ENCODE results near the gene NEURL3.

GRCh38 chr2:96449637-96450036 is 55.5 kb downstream of the NEURL3 start:
- TF ChIP-seq POLR2A (IDR thresholded peaks at IDR 0.05; ENCODE audit: low read depth, low read length) (no peak), POLR2AphosphoS5 (IDR thresholded peaks at IDR 0.05; ENCODE audit: low read depth, low read length) (no peak)

All from GM12892 (cell line).